Islet precursor cell (in vitro differentiated cells): ENCODE data around the gene TUBB4B.

ENCODE experiments used
- DNase-seq: peaks from one replicate; pipeline ENCODE4 v3.0.0-alpha.2; 2018

Gene TUBB4B

GRCh38 chr9:137226338-137227053 lies 14.6 kb upstream of the TUBB4B start:
- peak; percentile 82 for DNase-seq

GRCh38 chr9:137227054-137227852 lies 13.8 kb upstream of the TUBB4B start, which contains the start of gene RNF224:
Gene RNF224 (plus strand): TSS chr9:137227502. CDS start chr9:137228336, 834 bp downstream.
- DNase-seq, result peak; percentile 90

GRCh38 chr9:137227853-137228505 lies 13.1 kb upstream of the TUBB4B start:
- DNase-seq, result no peak

DNA sequence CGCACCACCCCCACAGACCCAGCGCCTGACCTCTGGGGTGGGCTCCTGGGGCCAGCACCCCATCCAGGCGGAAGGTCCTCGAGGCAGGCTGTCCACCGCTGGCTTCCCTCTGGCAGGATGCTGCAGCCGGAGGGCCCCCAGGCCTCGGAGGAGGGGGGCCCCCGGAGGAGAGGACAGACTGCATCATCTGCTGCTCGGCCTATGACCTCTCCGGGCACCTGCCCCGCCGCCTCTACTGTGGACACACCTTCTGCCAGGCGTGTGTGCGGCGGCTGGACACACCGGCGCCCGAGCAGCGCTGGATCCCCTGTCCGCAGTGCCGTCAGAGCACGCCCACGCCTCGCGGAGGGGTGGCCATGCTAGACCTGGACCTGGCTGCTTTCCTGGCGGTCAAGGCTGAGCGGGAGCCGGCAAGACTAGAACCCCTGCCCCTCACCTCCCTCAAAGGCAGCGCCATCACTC lies 12.6 kb upstream of the TUBB4B start:
- no peak for DNase-seq

DNA sequence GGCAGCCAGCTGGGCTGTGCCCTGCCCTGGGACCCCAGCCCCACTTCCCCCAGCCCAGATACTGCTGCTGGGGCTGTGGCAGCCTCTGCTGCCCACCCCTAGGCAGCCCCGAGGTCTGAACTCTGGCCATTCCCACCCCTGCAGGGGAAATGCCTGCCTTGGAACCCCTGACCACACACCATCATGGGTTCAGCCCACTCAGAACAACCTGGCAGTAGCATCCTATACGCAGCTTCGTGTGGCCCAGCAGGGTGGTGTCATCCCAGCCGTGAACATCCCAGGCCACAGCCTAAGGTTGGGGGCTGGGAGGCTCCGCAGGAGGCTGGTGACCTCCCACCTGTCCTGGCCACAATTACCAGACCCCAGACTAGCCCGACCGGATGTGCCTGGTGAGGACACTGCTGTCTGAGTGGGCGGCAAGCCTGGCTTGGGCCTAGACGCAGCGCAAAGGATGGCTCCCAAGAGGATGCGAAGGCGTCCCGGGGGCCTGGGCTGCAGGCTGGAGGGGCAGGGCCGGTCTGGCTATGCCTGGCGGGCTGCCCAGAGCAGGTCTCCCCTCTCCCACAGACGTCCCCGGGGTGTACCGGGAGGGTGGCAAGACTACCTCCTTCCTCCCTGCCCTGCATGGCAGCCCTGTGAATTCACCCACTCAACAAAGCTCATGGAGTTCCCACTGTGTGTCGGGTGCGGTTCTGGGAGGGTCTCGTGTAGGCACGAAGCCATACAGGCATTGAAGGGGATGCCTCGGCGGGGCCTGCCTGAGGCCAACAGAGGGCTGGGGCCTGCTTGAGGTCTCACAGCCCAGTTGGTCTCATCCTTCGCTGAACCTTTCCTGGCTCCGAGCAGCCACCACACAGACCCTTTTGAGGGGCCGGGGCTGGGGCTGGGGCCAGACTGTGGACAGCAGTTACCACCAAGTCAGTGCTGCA lies 11.9 kb upstream of the TUBB4B start:
- no peak for DNase-seq

- no peak for DNase-seq
Observed at GRCh38 chr9:137229903-137230704, 11.0 kb upstream of the TUBB4B start.

DNA sequence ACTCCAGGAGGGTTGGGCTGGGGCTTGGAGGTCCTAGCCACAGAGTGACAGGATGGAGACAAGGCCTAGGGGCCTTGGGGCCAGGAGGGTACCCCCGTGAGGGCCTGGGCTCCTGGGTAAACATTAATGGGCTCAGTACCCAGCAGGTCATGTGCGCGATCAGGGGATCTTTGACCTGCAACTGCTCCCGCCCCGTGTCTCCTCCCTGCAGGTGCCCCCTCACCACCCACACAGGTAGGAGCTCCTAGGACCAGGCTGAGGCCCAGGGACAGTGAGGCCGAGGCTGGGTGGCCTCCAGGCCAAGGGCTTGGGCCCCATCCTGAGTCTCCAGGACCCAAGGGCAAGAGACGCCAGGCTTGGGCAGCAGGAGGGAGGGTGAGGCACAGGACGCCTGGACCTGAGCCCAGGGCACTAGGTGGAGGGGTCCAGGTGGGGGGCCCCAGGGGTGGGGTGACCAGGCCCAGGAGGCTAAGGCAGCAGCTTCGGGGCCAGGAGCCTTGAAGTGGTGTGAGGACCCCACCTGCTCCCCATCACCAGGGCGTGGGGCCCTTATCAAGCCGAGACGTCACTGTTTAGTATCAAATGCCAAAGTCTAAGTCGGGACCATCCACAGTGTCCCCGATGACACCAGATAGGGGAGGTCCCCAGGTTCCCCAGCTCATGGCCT lies 10.2 kb upstream of the TUBB4B start, which contains the start of gene SLC34A3:
Gene SLC34A3, plus strand, starts transcription at position 197 of the 667 bp plus-strand sequence. CDS start 802 bp downstream, outside the sequence.
- no peak for DNase-seq

GRCh38 chr9:137231372-137232039 lies 9.6 kb upstream of the TUBB4B start:
- DNase-seq, result no peak

- DNase-seq, result no peak
Observed at GRCh38 chr9:137232101-137232500, 9.0 kb upstream of the TUBB4B start.

DNA sequence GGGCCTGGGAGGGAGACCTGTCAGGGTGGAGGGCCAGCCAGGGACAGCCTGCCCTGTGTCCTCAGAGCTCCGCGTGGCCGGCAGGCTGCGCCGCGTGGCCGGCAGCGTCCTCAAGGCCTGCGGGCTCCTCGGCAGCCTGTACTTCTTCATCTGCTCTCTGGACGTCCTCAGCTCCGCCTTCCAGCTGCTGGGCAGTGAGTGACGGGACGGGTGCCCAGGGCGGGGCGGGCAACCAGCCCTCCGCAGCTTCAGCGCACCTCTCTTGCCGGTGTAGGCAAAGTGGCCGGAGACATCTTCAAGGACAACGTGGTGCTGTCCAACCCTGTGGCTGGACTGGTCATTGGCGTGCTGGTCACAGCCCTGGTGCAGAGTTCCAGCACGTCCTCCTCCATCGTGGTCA lies 8.6 kb upstream of the TUBB4B start:
- no peak for DNase-seq

GRCh38 chr9:137233143-137233980 lies 7.7 kb upstream of the TUBB4B start:
- no peak for DNase-seq

GRCh38 chr9:137234055-137234697 lies 6.9 kb upstream of the TUBB4B start:
- no peak for DNase-seq

- no peak for DNase-seq
Observed at GRCh38 chr9:137234758-137235423, 6.2 kb upstream of the TUBB4B start.

- no peak for DNase-seq
Observed at GRCh38 chr9:137235424-137236237, 5.5 kb upstream of the TUBB4B start.

GRCh38 chr9:137236238-137236935 lies 4.7 kb upstream of the TUBB4B start:
- DNase-seq, result peak; percentile 90

DNA sequence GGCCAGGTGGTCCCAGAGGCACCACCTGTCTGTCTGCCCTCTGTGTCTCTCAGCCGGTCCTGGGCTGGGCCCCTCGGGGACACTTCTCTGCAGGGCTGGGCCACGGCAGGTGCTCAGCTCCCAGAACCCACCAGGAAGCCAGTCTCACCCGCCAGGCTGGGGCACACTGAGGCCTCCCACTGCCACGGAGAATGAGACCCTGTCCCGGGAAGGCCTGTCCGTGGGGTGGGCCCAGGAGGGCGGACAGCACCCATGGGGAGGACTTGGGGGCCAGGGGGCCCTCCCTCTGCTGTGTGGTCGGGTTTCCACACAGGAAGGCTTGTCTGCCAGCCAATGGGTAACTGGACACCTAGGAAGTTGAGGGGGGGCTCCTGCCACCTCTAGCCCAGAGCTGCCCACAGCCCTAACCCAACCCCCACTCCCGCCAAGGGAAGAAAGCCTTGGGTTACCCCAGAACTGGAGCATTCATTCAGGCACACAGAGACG lies 4.1 kb upstream of the TUBB4B start:
- DNase-seq, result no peak
